Neural crest cell (in vitro differentiated cells): ENCODE results near the gene ZNF23. TPM values are rescaled to one million over a fixed set of nuclear protein-coding genes. Genes with fewer than 3 reads are reported as not detected.

Experiments
- DNase-seq: peaks from one replicate; pipeline ENCODE4 v3.0.0; 2021; ENCODE audit warnings: low read depth, mixed read lengths, low spot score
- H3K27ac Mint-ChIP-seq: one replicate; pipeline ENCODE4 v1.8.0; 2021; ENCODE audit warnings: mild to moderate bottlenecking, mixed read lengths; ENCODE audit not compliant: unreplicated experiment
- H3K27me3 Mint-ChIP-seq: 2 replicates; pipeline ENCODE4 v1.8.0; 2021; ENCODE audit warnings: low read depth, mild to moderate bottlenecking, mixed read lengths
- H3K36me3 Mint-ChIP-seq: 2 replicates; pipeline ENCODE4 v1.8.0; 2021; ENCODE audit warnings: low read depth, mild to moderate bottlenecking, mixed read lengths
- H3K4me1 Mint-ChIP-seq: 2 replicates; pipeline ENCODE4 v1.8.0; 2021; ENCODE audit warnings: mixed read lengths
- H3K4me3 Mint-ChIP-seq: one replicate; pipeline ENCODE4 v1.8.0; 2021; ENCODE audit warnings: mild to moderate bottlenecking, mixed read lengths
- H3K9me3 Mint-ChIP-seq: 2 replicates; pipeline ENCODE4 v1.8.0; 2021; ENCODE audit warnings: mixed read lengths
- CTCF ChIP-seq: fragments of 200-600 bp; sonication (generic); conservative IDR thresholded peaks from 2 replicates; pipeline ENCODE4 v1.5.0; 2021; ENCODE audit warnings: antibody characterized with exemption, mild to moderate bottlenecking
- total RNA-seq: library from RNA; stranded (reverse); gene quantifications from 2 replicates; pipeline ENCODE4 v1.2.1, GENCODE V29; 2021

The ZNF23 gene
- total RNA-seq, 1 donor from 2014 or later = 14.2 TPM

DNA sequence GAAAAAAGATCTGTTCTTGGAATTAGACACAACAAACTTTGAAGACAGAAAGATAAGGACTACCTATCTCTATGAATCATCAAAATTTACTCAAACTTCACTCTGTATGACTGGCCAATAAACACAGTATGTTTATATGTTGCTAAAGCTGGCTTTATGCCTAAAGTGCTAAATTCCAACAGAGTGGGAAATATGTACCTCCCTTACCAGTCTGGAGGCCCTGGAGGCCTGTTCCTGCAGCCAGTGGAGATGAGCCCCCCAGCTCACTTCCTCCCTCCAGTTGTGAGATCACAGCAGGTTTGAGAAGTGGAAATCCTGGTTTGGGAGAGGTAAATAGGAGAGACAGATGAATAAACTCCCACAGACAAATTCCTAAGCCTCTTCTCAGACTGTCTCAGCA, 9.0 kb downstream of the ZNF23 start:
- Mint-ChIP-seq H3K27me3 (no peaks in the 10 kb centered on the region), H3K4me3 (no peak overlapping the region), H3K4me1 (no peaks in the 10 kb centered on the region), H3K9me3 (peaks cover 26% of the 10 kb centered on the region), H3K27ac (no peak overlapping the region), H3K36me3 (peaks cover 81% of the 10 kb centered on the region)
- TF ChIP-seq CTCF = no peak
- no peak for DNase-seq

- H3K4me3 Mint-ChIP-seq = no peak overlapping the region
- no peaks in the 10 kb centered on the region for H3K27me3 Mint-ChIP-seq
- no peak for DNase-seq
- peaks cover 73% of the 10 kb centered on the region for H3K36me3 Mint-ChIP-seq
- no peak overlapping the region for H3K27ac Mint-ChIP-seq
- H3K4me1 Mint-ChIP-seq = no peaks in the 10 kb centered on the region
- H3K9me3 Mint-ChIP-seq = peaks cover 41% of the 10 kb centered on the region
- TF ChIP-seq CTCF = no peak
Measured at GRCh38 chr16:71449020-71449419, 13.0 kb downstream of the ZNF23 start.

GRCh38 chr16:71448274-71448866, 13.7 kb downstream of the ZNF23 start:
- Mint-ChIP-seq H3K4me3 (no peak overlapping the region), H3K4me1 (no peaks in the 10 kb centered on the region), H3K27me3 (no peaks in the 10 kb centered on the region), H3K9me3 (peaks cover 45% of the 10 kb centered on the region), H3K27ac (no peak overlapping the region), H3K36me3 (peaks cover 70% of the 10 kb centered on the region)
- no peak for TF ChIP-seq CTCF
- no peak for DNase-seq

- H3K36me3 Mint-ChIP-seq = peaks cover 25% of the 10 kb centered on the region
- no peak for DNase-seq
- peaks cover 23% of the 10 kb centered on the region for H3K9me3 Mint-ChIP-seq
- H3K4me3 Mint-ChIP-seq = peak overlapping the region; percentile 14
- H3K27me3 Mint-ChIP-seq = peaks cover 18% of the 10 kb centered on the region
- no peak overlapping the region for H3K27ac Mint-ChIP-seq
- no peak for TF ChIP-seq CTCF
- H3K4me1 Mint-ChIP-seq = no peaks in the 10 kb centered on the region
Measured at GRCh38 chr16:71443714-71444113, 18.3 kb downstream of the ZNF23 start.

DNA sequence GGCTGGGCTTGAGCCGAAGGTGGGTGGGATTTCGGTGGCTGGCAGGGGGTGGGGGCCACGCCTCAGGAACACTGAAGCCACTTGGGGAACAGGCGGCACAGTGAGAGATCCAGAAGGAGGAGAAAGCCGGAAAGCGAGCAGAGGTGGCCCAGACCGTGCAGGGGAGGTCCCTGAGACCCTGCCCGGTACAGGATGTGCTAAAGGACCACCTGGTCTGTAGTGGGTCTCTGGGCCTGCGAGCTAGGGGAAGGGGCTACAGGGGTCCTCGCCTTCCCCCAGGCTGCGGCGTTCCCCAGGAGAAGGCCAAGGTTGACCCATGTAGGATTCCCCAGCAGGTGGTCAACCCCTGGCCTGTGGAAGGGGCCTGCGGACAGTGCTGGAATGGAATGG, 20.0 kb downstream of the ZNF23 start, which contains the start of gene TLE7:
Gene TLE7 (minus strand): TSS at position 4 of the 390 bp plus-strand sequence. CDS start 8,730 bp downstream, outside the sequence.
- Mint-ChIP-seq H3K4me3 (no peak within 1 kb of the TSS), H3K27ac (no peak within 1 kb of the TSS), H3K9me3 (peaks cover 14% of the 10 kb centered on the region), H3K27me3 (peaks cover 34% of the 10 kb centered on the region), H3K36me3 (peaks cover 9% of the 10 kb centered on the region), H3K4me1 (no peaks in the 10 kb centered on the region)
- TF ChIP-seq CTCF = no peak
- DNase-seq = no peak
